Measurements from ENCODE around the gene SARDH. TPM values are rescaled to one million over a fixed set of nuclear protein-coding genes. Genes with fewer than 3 reads are reported as not detected.
A peak's percentile ranks its signal among the peaks of the same experiment; 100 is the strongest.
"Not testable (repeated sequence)": the region's sequence is repeated elsewhere in the genome, so short reads cannot be mapped to it uniquely, and the experiment has no call there.

SARDH gene
- total RNA-seq, 2 donors from 2014 or later = 3.5 to 7.5 TPM

DNA sequence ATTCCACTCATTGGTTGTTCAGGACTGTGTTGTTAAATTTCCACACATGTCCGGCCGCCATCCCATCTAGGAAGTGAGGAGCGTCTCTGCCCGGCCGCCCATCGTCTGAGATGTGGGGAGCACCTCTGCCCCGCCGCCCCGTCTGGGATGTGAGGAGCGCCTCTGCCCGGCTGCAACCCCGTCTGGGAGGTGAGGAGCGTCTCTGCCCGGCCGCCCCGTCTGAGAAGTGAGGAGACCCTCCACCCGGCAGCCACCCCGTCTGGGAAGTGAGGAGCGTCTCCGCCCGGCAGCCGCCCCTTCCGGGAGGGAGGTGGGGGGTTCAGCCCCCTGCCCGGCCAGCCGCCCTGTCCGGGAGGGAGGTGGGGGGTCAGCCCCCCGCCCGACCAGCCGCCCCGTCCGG is 6.4 kb upstream of the SARDH start:
- not testable (repeated sequence) for H3K36me3 Mint-ChIP-seq; DNase-seq (ENCODE audit: low spot score in 2 of 2); H3K27ac Mint-ChIP-seq; ATAC-seq; H3K9me3 Mint-ChIP-seq

DNA sequence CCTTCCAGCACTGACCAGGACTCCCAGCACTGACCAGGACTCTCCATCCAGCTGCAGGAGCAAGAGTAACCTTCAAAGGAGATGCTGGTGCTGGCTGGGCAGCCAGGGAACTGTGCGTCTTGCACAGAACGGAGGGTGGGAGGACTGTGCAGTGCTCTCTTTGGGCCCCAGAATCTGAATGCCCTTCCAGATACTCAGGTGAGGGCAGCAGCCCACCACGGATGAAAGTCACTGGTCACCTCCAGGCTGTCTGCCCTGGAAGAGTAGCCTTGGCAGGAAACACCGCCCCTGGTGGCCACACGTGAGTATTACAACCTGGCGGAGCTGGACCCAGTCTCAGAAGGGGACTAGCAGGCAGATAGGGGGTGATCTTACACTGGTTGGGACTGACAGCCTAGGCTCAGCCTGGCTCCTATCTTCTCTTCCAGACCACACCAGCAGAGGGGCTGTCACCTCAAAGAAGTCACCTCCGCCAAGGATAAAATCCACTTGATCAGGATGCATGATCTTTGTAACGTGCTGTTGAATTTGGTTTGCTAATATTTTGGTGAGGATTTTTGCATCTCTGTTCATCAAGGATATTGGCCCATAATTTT is 4.8 kb upstream of the SARDH start:
- Mint-ChIP-seq H3K27ac (no peak overlapping the region), H3K36me3 (no peaks in the 10 kb centered on the region)
- ATAC-seq = peak; percentile 80

DNA sequence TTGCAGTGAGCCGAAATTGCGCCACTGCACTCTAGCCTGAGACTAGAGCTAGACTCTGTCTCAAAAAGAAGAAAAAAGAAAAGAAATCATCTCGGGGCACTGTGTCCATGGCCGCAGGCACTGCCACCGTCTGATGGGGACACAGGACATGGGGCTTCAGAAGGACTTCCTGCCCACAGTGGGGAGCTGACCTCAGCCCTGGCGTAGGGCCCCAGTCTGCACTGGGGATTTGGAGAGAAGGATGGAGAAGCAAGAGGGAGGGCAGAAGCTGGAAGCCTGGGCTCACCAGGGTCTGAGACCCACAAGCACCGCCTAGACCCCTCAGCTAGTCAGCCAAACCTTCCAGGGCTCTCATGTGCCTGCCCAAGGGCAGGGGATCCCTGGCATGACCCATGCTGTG is 4.1 kb upstream of the SARDH start:
- DNase-seq (ENCODE audit: low spot score in 2 of 2) (no peak), ATAC-seq (no peak)
- Mint-ChIP-seq H3K27ac (no peak overlapping the region), H3K36me3 (no peaks in the 10 kb centered on the region), H3K9me3 (no peaks in the 10 kb centered on the region)

More for the DNA sequence above, 4.8 kb upstream of the SARDH start:
- DNase-seq (ENCODE audit: low spot score in 2 of 2) = peak; percentile 74 to 86
- H3K9me3 Mint-ChIP-seq = no peaks in the 10 kb centered on the region

DNA sequence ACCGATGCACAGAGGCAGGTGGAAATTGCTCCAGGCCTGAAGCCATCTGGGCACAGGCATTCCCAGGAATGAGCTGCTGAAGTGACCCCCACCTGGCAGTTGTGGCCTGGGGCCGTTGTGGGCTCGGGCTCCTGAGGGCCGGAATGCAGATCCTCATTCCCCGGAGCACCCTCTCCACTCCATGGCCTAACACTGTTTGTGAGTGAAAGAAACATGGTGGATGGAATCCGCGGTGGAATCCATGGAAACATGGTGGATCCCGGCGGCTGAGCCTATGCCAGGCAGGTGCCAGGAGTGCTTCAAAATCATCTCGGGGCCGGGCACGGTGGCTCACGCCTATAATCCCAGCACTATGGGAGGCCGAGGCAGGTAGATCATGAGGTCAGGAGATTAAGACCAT is 3.6 kb upstream of the SARDH start:
- Mint-ChIP-seq H3K9me3 (no peaks in the 10 kb centered on the region), H3K27ac (no peak overlapping the region), H3K36me3 (no peaks in the 10 kb centered on the region)
- ATAC-seq = no peak
- DNase-seq (ENCODE audit: low spot score in 2 of 2) = no peak

DNA sequence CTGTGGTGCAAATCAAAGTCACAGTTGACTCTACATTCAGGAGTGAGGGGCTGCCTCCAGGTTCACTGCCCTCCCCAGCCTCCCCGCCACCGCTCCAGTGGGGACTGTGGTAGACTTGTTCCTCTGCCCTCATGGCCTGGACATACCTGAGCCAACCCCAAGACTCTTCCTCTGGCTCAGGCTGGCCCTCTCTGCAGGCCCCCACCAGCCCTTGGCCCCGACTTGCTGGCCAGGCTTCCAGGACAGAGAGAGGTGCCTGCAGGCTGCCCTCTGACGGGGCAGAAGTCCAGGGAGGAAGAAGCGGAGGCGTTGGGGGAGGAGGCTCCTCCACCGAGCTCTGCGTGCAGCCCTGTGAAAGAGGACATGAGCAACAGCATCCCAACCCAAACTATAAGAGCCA is 2.8 kb upstream of the SARDH start:
- H3K27ac Mint-ChIP-seq = no peak overlapping the region
- no peak for DNase-seq (ENCODE audit: low spot score in 2 of 2)
- H3K9me3 Mint-ChIP-seq = no peaks in the 10 kb centered on the region
- no peak for ATAC-seq
- no peaks in the 10 kb centered on the region for H3K36me3 Mint-ChIP-seq

DNA sequence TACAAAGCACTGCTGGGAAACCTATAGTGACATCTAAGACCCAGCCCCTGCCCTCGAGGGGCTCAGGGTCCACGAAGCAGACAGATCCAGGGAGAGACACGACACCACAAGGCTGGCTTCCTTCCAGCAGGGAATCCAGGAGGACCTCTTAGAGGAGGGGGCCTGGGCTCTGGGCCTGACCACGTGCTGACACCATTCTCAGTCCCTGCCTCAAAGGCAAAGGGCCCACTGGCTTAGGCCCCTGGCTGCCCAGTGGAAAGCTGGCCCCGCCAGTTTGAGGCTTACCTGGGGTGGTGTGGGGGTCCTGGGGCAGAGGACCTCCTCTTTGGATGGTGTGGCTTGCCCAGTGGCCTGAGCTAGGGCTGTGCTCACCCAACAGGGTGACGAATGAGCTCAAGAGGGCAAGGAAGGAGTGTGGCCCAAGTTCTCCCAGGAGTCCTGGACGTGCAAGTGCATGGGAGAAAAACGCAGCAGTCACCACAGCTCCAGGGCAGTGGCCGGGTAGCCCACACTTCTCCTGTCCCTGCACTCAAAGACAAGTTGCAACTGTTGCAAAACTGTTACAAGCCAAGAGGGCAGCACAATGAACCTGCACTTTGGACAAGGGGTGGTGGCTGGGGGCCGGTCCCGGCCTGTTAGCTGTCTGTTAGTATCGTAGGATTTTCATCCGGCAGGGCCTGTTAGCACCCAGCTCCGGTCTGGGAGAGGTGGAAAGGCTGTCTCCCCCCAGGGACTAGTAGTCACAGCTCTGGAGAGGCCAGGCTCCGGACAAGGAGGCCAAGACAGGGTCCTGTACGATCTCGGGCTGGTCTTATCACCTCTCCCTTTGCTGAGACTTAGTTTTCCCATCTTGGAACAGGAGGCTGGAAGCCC is 1.5 kb upstream of the SARDH start:
- Mint-ChIP-seq H3K9me3 (no peaks in the 10 kb centered on the region), H3K36me3 (no peaks in the 10 kb centered on the region), H3K27ac (no peak overlapping the region)
- ATAC-seq (no peak), DNase-seq (ENCODE audit: low spot score in 2 of 2) (no peak)

DNA sequence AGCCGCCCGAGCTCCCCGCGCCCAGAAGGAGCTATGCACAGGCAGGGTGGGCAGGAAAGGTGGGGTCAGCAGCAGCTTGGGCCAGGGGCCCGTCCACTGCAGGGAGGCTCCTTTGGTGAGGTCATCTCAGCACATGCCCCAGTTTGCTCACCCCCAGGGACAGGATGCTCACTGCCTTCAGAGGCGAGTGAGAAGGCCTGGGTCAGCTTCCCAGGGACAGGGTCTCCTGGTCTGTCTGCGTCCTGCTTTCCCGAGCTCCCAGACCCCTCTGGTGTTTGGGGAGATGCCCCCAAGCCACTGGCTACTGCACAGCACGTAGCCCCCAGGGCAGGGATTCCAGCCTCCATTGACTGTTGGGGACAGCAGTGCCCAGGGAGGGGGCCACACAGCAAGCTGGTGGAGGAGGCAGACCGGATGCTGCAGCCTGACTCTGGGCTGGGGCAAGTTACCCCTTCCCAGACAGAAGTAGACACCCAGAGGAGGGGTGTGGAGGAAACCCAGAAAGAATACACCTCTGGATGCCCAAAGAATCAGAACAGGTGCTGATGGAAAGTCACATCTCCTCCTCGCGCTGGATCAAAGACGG is 581 bp upstream of the SARDH start:
- ATAC-seq (peak in 1 of 2 donors; percentile 9), DNase-seq (ENCODE audit: low spot score in 2 of 2) (no peak)
- no peaks in the 10 kb centered on the region for H3K9me3 Mint-ChIP-seq
- peak overlapping the region in 1 of 2 donors; percentile 67 for H3K27ac Mint-ChIP-seq
- no peaks in the 10 kb centered on the region for H3K36me3 Mint-ChIP-seq

DNA sequence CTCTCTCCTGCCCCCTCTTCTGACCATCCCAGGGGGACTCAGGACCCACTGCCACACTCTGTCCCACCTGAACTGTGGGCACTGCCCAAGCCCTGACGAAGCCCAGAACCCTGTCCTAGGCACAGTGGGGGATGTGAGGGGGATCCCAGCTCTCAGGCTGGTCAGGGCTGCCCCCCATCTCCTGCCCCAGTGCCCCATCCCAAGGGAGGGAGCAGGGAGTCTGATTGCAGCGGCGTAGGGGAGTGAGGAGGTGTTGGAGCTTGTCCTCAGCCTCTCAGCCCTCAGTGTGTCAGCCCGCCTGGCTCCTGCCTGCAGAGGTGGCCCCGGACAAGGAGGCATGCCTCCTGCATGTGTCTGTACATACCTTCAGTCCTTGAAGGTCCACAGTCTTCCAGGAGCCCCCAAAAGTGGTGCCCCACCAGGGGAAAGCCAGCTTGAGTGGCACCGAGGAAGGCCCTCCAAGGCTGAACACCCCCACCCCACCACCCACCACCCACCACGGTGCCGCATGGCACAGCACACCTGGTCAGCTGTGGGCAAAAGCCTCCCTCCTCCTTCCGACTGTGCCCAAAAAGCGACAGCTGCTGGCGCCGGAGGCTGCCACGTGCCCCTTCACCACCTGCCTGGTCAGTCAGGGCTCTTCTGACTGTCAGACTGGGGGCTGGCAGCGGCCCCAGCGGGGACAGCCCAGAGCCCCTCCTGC is 930 bp downstream of the SARDH start:
- ATAC-seq = no peak
- Mint-ChIP-seq H3K27ac (no peak overlapping the region), H3K9me3 (no peaks in the 10 kb centered on the region), H3K36me3 (no peaks in the 10 kb centered on the region)
- DNase-seq (ENCODE audit: low spot score in 2 of 2) = no peak

DNA sequence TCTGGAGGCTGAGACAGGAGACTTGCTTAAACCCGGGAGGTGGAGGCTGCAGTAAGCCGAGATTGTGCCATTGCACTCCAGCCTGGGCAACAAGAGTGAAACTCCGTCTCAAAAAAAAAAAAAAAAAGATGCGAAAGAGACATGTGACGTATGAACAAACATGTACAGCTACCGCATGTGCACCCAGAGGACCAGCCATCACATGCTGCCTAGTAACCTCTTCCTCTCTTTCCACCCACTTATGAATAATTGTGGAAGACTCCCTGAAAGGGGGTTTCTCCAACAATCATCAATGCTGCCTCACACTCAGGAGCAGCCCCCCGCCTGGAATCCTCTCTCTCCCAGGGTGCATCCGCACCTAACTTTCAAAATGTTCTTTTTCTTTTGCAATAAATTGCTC is 2.2 kb downstream of the SARDH start:
- no peak for ATAC-seq
- Mint-ChIP-seq H3K27ac (no peak overlapping the region), H3K36me3 (no peaks in the 10 kb centered on the region), H3K9me3 (no peaks in the 10 kb centered on the region)
- DNase-seq (ENCODE audit: low spot score in 2 of 2) = no peak

DNA sequence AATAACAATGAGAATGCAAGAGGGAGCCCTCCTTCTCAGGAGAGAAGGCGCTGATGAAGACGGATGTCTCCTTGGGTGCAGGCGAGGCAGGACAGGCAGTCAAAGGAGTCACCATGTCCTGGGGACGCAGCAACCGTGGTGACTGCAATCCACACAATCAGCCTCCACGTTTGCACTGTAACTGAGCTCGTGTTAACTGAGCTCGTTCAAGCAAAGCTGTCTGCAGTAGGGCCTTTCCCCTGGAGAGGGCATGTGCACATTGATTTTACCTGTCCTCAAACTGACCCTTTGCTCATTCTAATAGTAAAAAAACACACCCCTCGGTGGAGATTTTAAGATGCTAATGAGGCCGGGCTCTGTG is 2.8 kb downstream of the SARDH start:
- no peak for DNase-seq (ENCODE audit: low spot score in 2 of 2)
- H3K36me3 Mint-ChIP-seq = no peaks in the 10 kb centered on the region
- no peak overlapping the region for H3K27ac Mint-ChIP-seq
- ATAC-seq = no peak
- H3K9me3 Mint-ChIP-seq = no peaks in the 10 kb centered on the region

DNA sequence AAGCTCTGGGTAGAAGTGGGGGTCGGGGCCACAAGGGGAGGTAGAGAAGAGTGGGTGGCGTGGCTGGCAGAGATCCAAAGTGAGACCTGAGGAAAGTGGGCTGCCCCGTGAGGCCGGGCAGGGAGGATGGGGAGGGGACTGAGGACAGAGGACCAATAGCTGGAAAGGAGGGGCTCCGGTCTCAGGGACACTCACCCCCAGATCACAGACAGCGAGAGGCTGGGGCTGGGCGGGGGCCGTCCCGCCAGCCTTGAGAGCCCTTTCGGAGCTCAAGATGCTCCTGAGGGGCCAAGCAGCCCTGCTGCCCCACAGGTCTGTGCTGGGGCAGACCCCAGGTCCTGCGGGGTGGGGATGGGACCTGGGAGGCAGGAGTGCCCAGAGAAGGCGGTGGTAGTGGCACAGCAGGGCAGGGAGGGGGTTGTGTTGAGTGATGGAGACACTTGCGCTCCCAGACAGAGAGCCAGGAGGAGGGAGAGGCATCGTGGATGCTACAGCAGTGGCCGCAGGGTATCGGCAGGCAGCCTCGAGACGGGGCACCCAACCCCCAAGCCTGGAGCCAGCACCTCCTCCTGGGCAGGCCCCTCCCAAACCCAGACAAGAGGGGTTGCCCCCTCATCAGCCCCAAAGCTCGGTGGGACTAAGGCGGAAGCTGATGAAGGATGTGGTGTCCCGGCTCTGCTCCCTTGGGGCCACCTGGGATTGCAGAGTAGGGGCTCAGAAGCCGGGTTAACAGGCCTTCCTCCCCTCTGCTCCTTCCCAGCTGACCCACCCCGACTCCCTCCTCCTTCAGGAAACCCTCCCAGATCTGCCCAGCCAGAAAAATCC is 3.4 kb downstream of the SARDH start:
- ATAC-seq = no peak
- Mint-ChIP-seq H3K9me3 (no peaks in the 10 kb centered on the region), H3K27ac (no peak overlapping the region), H3K36me3 (no peaks in the 10 kb centered on the region)
- no peak for DNase-seq (ENCODE audit: low spot score in 2 of 2)

DNA sequence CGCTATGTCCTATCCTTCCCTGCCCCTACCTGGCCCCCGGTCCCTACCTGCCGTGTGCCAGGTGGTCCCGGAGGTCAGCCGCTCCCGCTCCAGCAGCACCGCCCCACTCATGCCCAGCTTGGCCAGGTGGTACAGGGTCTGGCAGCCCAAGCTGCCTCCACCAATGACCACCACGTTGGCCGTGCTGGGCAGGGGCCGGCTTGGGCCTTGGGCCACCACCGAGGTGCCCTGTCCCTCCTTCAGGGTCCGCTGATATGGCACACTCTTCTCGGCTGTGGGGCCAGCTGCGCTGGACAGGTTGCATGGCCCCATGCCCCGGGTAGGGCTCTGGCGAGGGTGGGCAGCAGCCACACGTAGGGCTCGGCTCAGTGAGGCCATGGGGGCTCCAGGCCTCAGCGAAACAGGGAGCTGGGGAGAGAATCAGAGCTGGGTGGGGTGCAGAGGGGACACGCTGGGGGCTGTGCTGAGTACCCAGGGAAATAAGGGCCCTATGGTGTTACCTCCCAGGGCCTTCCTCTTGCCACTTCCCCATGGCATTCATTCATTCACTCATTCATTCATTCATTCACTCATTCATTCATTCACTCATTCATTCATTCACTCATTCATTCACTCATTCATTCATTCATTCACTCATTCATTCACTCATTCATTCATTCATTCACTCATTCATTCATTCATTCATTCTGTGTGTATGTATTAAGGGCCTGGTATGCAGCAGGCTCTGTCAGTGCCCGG is 4.2 kb downstream of the SARDH start:
- no peak for DNase-seq (ENCODE audit: low spot score in 2 of 2)
- Mint-ChIP-seq H3K9me3 (no peaks in the 10 kb centered on the region), H3K27ac (no peak overlapping the region), H3K36me3 (no peaks in the 10 kb centered on the region)
- peak in 1 of 2 donors; percentile 21 for ATAC-seq

DNA sequence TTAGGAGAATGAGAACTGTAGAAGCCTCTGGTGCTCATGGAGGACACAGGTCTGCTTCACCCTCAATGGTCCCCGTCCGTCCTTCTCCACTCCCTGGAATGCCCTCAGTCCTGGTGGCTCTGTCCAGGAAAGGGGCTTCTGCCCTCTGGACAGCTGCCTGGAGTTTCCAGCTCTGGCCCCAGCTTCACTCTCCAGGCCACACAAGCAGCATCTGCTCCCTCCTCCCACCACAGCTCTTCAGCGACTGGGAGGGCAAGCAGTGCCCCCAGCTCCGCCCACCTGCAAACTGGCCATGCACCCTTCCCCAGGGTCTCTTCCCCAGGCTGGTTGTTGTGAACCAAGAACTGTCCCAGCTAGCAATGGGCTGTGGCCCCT is 4.7 kb downstream of the SARDH start:
- no peaks in the 10 kb centered on the region for H3K9me3 Mint-ChIP-seq
- no peak overlapping the region for H3K27ac Mint-ChIP-seq
- DNase-seq (ENCODE audit: low spot score in 2 of 2) (no peak), ATAC-seq (peak in 1 of 2 donors; percentile 4)
- H3K36me3 Mint-ChIP-seq = no peaks in the 10 kb centered on the region

DNA sequence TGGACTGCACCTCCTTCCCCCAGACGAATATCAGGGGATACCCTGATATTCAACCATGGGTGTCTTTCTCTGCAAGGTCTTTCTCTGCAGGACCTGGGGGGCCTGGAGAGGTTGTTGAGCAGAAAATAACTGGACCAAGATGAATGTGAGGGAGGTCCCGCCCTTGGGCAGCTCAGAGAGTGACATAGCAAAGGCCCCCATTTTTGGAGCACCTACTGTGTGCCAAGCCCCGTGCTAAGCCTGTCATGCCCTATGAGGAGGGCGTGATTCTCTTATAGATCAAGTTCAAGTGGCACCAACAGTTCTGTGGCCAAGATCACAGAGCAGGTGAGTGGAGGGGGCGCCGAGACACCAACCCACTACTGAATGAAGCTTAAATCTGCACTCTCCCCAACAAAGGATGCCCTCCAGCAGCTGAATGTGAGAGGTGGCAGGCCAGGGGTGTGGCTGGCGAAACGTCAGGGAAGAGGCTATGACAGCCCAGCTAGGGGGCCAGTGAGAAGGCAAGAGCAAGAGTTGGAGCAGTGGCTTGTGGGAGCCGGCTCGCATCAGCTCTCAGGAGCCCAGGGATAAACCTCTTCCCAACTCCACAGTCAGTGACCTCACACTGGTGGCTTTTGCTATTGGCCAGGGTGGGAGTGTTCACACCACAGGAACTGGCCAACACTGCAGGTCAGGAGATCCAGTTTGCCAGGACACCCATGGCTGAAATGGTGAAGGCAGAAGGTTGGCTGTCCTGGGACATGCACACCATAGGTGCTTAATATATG is 5.3 kb downstream of the SARDH start:
- H3K9me3 Mint-ChIP-seq = no peaks in the 10 kb centered on the region
- ATAC-seq (peak in 1 of 2 donors; percentile 20), DNase-seq (ENCODE audit: low spot score in 2 of 2) (no peak)
- no peak overlapping the region for H3K27ac Mint-ChIP-seq
- H3K36me3 Mint-ChIP-seq = no peaks in the 10 kb centered on the region

DNA sequence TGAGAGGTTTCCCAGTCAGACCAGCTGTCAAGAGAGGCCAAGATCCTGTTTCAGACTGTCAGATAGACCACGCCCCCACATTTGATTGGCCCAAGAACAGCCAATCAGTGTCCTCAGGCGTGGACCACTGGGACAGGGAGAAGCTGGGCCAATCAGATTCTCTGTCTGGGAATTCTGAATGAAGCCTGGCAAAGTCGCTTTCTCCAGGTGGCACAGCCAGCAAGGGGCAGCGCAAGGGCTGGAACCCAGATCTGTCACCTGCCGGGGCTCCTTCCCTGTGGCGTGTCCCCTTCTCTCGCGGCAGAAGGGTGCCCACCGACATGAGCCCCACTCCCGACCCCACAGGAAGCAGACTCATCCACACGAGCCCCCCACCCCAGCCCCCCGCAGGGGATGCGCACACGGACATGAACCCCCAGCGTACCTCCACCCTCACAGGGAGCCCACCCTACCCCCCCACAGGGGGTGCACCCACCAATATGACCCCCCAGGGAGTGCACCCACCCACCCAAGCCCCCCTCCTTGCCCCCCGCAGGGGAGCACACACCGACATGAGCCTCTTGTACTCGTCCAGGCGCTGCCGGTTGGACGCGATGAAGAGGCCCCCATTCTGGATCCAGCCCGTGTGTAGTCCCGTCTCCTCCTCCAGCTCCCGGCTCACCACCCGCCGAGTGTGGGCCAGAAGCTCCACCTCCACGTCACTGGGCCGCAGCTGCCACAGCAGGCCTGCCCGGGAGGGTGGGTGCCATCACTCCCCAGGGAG is 6.1 kb downstream of the SARDH start:
- no peaks in the 10 kb centered on the region for H3K36me3 Mint-ChIP-seq
- no peak overlapping the region for H3K27ac Mint-ChIP-seq
- H3K9me3 Mint-ChIP-seq = no peaks in the 10 kb centered on the region
- ATAC-seq (no peak), DNase-seq (ENCODE audit: low spot score in 2 of 2) (no peak)
